OCI-LY3 (cell line): ENCODE data around the gene FBXO2.
A peak's percentile ranks its signal among the peaks of the same experiment; 100 is the strongest.

Source experiments
- H2AFZ ChIP-seq: fragments of 200-600, 300-600 bp; shearing (Covaris generic); 2 replicates; pipeline ENCODE4 v1.6.0; 2014; ENCODE audit warnings: antibody characterized with exemption, low read depth, low read length
- H3K27ac ChIP-seq: fragments of 200-600, 300-600 bp; sonication (generic); 2 replicates; pipeline ENCODE4 v1.5.1; 2014; ENCODE audit warnings: mild to moderate bottlenecking, low read length, moderate library complexity, mixed read lengths
- H3K27me3 ChIP-seq: fragments of 200-600, 300-600 bp; sonication (generic); 2 replicates; pipeline ENCODE4 v1.6.1; 2014; ENCODE audit warnings: low read depth, low read length, mixed read lengths
- H3K36me3 ChIP-seq: fragments of 200-600, 300-600 bp; sonication (generic); replicated peaks from 2 replicates; pipeline ENCODE3; 2014; ENCODE audit warnings: low read depth, low read length, mixed read lengths
- H3K4me1 ChIP-seq: fragments of 300-600, 200-600 bp; sonication (generic); 2 replicates; pipeline ENCODE4 v1.6.1; 2014; ENCODE audit warnings: low read length, mixed read lengths
- H3K4me2 ChIP-seq: fragments of 200-600, 300-600 bp; sonication (generic); 2 replicates; pipeline ENCODE4 v1.6.1; 2014; ENCODE audit warnings: low read length, mixed read lengths
- H3K4me3 ChIP-seq: fragments of 300-600, 200-600 bp; sonication (generic); 2 replicates; pipeline ENCODE4 v1.5.1; 2014; ENCODE audit warnings: antibody characterized with exemption, mild to moderate bottlenecking, low read length, moderate library complexity
- H3K79me2 ChIP-seq: fragments of 300-600, 200-600 bp; shearing (Covaris generic); 2 replicates; pipeline ENCODE4 v1.6.1; 2014; ENCODE audit warnings: mild to moderate bottlenecking, low read length, mixed read lengths
- H3K9ac ChIP-seq: fragments of 300-600, 200-600 bp; shearing (Covaris generic); 2 replicates; pipeline ENCODE4 v1.6.0; 2014; ENCODE audit warnings: mild to moderate bottlenecking, low read length, moderate library complexity
- H3K9me3 ChIP-seq: fragments of 200-600, 300-600 bp; shearing (Covaris generic); 2 replicates; pipeline ENCODE4 v1.6.1; 2014; ENCODE audit warnings: low read length, mixed read lengths; ENCODE audit not compliant: insufficient read depth
- H4K20me1 ChIP-seq: fragments of 200-600, 300-600 bp; sonication (generic); 2 replicates; pipeline ENCODE4 v1.6.1; 2016; ENCODE audit warnings: low read length, mixed read lengths; ENCODE audit not compliant: insufficient read depth
- EZH2phosphoT487 ChIP-seq: fragments of 200-600 bp; shearing (Covaris generic); IDR thresholded peaks from 2 replicates; pipeline ENCODE4 v1.6.1; 2018; ENCODE audit warnings: antibody characterized with exemption, mixed run types, low read depth
- TF ChIP-seq, protein P1 (sequence below): fragments of 200-600, 300-600 bp; sonication (generic); IDR thresholded peaks from 2 replicates; pipeline ENCODE4 v1.5.1; 2014; ENCODE audit warnings: antibody characterized with exemption, low read length, low read depth

FBXO2 gene

DNA sequence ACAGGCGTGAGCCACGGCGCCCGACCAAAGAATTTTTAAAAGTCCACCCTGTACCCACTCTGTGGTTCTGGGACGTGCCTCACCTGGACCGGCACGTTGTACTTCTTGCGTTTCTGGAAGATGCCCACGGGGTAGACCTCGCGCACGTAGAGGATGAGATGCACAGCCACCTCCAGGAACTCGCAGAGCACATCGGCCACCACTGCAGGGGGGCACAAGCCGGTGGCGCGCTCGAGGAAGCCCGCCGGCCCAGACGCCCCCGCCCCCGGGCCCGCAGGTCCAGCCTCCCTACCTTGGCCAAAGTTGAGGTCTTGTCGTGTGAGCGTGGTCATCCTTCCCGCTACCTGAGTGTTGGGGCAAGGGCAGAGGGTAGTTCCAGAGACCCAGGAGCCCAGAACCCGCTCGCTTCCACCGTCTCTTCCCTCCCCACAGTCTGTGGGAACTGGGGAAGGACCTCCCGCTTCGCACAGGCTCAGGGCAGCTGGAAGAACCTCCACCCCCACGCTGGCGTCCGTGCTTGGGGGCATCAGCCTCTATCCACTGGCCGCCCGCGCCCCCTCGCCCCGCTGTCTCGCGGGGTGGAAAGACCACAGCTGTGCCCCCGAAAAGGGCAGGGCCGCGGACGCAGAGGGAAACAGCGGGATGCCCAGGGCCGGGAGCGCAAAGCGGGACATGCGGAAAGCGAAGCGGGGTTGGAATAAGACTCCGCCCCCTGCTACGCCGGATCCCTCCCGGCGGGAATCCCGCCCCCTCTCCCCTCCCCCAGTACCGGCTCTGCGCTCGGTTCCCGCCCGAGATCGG lies 26.2 kb upstream of the FBXO2 start:
- Histone ChIP-seq H2AFZ (peak overlapping the region; percentile 71; the same call in 1 of the 2 replicates), H3K4me1 (peaks cover 6% of the 10 kb centered on the region; the same call in 1 of the 2 replicates)
- TF ChIP-seq EZH2phosphoT487 = no peak
- TF ChIP-seq, protein P1, sequence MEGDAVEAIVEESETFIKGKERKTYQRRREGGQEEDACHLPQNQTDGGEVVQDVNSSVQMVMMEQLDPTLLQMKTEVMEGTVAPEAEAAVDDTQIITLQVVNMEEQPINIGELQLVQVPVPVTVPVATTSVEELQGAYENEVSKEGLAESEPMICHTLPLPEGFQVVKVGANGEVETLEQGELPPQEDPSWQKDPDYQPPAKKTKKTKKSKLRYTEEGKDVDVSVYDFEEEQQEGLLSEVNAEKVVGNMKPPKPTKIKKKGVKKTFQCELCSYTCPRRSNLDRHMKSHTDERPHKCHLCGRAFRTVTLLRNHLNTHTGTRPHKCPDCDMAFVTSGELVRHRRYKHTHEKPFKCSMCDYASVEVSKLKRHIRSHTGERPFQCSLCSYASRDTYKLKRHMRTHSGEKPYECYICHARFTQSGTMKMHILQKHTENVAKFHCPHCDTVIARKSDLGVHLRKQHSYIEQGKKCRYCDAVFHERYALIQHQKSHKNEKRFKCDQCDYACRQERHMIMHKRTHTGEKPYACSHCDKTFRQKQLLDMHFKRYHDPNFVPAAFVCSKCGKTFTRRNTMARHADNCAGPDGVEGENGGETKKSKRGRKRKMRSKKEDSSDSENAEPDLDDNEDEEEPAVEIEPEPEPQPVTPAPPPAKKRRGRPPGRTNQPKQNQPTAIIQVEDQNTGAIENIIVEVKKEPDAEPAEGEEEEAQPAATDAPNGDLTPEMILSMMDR = no peak

GRCh38 chr1:11678442-11678841 lies 24.2 kb upstream of the FBXO2 start:
- peaks cover 6% of the 10 kb centered on the region; the same call in 1 of the 2 replicates for H3K4me1 ChIP-seq
- peaks cover 9% of the 10 kb centered on the region; the same call in 1 of the 2 replicates for H3K27me3 ChIP-seq
- H3K9me3 ChIP-seq = no peaks in the 10 kb centered on the region
- H3K36me3 ChIP-seq = no peaks in the 10 kb centered on the region
- H3K9ac ChIP-seq = no peak overlapping the region
- no peak overlapping the region for H3K4me3 ChIP-seq
- TF ChIP-seq, protein P1 = no peak
- TF ChIP-seq EZH2phosphoT487 = no peak
- no peak overlapping the region for H3K4me2 ChIP-seq
- no peak overlapping the region for H3K27ac ChIP-seq
- H2AFZ ChIP-seq = no peak overlapping the region
- no peaks in the 10 kb centered on the region for H4K20me1 ChIP-seq
- H3K79me2 ChIP-seq = peaks cover 3% of the 10 kb centered on the region; the same call in 1 of the 2 replicates

More for the DNA sequence above, 26.2 kb upstream of the FBXO2 start:
- Histone ChIP-seq H3K4me2 (peak overlapping the region; percentile 67), H4K20me1 (no peaks in the 10 kb centered on the region), H3K9me3 (no peaks in the 10 kb centered on the region), H3K27me3 (peaks cover 9% of the 10 kb centered on the region; the same call in 1 of the 2 replicates), H3K9ac (peak overlapping the region; percentile 79), H3K27ac (peak overlapping the region; percentile 42; the same call in 1 of the 2 replicates), H3K4me3 (peak overlapping the region; percentile 93), H3K36me3 (no peaks in the 10 kb centered on the region), H3K79me2 (peaks cover 3% of the 10 kb centered on the region; the same call in 1 of the 2 replicates)

DNA sequence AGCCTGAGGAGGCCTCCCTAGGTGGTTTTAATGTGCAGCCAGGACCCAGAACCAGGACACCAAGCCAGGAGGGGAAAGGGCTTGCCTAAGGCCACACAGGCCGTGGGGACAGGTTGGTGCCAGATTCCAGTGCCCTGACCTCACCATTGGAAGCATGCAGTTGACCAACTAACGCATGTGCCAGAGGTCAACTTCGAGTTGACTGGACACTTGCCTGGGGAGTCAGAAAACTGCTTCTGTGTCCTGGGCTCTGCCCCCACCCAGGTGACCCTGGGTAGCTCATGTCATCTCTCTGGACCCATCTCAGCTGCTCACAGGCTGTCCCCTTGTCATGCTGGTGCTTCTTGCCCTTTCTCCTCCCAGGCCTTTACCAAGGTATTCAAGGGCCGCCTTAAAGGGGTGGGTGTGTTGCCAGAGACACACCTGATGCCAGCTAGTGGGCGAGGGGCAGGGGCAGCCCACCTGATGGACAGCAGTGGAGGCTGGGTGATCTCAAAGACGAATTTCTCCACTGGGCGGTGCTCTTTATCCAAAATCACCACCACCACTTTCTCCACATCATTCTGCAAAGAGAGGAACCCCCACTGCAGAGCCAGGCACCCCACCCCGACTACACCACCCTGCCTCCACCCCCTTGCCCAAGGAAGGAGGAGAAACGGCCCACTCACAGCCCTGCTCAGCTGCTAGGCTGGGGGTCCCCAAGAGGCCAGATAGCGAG lies 22.3 kb upstream of the FBXO2 start:
- Histone ChIP-seq H3K27ac (no peak overlapping the region), H3K9me3 (no peaks in the 10 kb centered on the region), H3K27me3 (no peaks in the 10 kb centered on the region), H4K20me1 (no peaks in the 10 kb centered on the region), H2AFZ (no peak overlapping the region), H3K4me3 (no peak overlapping the region), H3K36me3 (no peaks in the 10 kb centered on the region), H3K79me2 (peaks cover 3% of the 10 kb centered on the region; the same call in 1 of the 2 replicates), H3K4me1 (no peaks in the 10 kb centered on the region), H3K9ac (no peak overlapping the region), H3K4me2 (no peak overlapping the region)
- TF ChIP-seq, protein P1 = peak; percentile 14; the same call in 1 of the 2 replicates
- no peak for TF ChIP-seq EZH2phosphoT487

DNA sequence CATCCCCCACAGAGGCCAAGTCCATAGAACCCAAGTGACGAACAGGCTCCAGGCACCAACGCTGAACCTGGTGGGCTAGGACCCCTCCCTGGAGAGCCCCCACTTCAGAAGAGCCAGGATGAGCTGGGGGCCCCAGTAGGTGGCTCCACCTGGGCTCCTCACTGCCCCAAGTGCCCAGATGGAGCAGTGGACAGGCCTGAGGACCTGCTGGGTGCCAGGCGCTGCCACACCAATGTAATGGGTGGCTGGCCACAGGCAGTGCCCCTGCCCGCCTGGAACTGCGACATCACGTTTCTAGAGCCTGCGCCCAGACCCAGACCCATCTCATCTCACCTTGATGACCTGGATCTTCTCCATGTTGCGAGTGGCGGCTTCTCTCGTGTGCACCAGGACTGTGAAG lies 21.1 kb upstream of the FBXO2 start:
- Histone ChIP-seq H3K9ac (no peak overlapping the region), H3K4me1 (peaks cover 11% of the 10 kb centered on the region), H4K20me1 (no peaks in the 10 kb centered on the region), H3K4me3 (no peak overlapping the region), H3K27ac (no peak overlapping the region), H2AFZ (no peak overlapping the region), H3K36me3 (peaks cover 5% of the 10 kb centered on the region), H3K4me2 (no peak overlapping the region), H3K79me2 (no peaks in the 10 kb centered on the region; the same call in 1 of the 2 replicates), H3K9me3 (no peaks in the 10 kb centered on the region), H3K27me3 (no peaks in the 10 kb centered on the region)
- TF ChIP-seq EZH2phosphoT487 = no peak
- TF ChIP-seq, protein P1 = no peak
